Fibroblast of lung (primary cell): Measurements from ENCODE around the gene CTDSP2.
"Not testable (repeated sequence)": the region's sequence is repeated elsewhere in the genome, so short reads cannot be mapped to it uniquely, and the experiment has no call there.

Source experiments
- CTCF ChIP-seq, 2 donors: IDR thresholded peaks in 1 of 2; conservative IDR thresholded peaks in 1 of 2; 1 replicate in 1 of 2; 2 replicates in 1 of 2; pipeline ENCODE4 v1.5.1; 2011 to 2012; ENCODE audit warnings: low read length in 2 of 2, control low read depth in 1 of 2, inconsistent platforms in 1 of 2, low read depth in 1 of 2, mild to moderate bottlenecking in 1 of 2
- EZH2 ChIP-seq: IDR thresholded peaks from 2 replicates; pipeline ENCODE4 v1.5.1; 2012; ENCODE audit warnings: low read length, control low read depth, mild to moderate bottlenecking; ENCODE audit errors: missing control alignments

GRCh38 chr12:57774634-57775033 lies 71.9 kb downstream of the CTDSP2 start:
- TF ChIP-seq CTCF (conservative IDR thresholded peaks at IDR 0.05 in 1 of 2, IDR thresholded peaks at IDR 0.05 in 1 of 2; ENCODE audit: low read depth in 1 of 2, low read length in 2 of 2); EZH2: not testable (repeated sequence)
